Kidney (tissue), 14 donors: Measurements from ENCODE around the gene ARL9. TPM values are rescaled to one million over a fixed set of nuclear protein-coding genes. Genes with fewer than 3 reads are reported as not detected.

Source experiments
- DNase-seq, 5 donors: peaks; one replicate each; pipeline ENCODE4 v3.0.0-alpha.2; 2013 to 2020
- FAIRE-seq: peaks from 2 replicates; lab custom pipeline; 2012; peaks lifted over from hg19 to GRCh38; lab: Jason Lieb, UNC
- H3K27ac ChIP-seq, 2 donors: one replicate each; pipeline ENCODE4 v1.7.0; 2013; ENCODE audit warnings: low read depth in 2 of 2, low read length in 2 of 2, inconsistent platforms in 1 of 2
- H3K27me3 ChIP-seq: one replicate; pipeline ENCODE4 v1.7.1; 2013; ENCODE audit warnings: low read length, inconsistent platforms; ENCODE audit not compliant: control insufficient read depth, insufficient read depth
- H3K36me3 ChIP-seq, 3 donors: one replicate each; pipeline versions ENCODE4 v1.7.0 to v1.7.1; 2013; ENCODE audit warnings: low read length in 3 of 3, control low read depth in 1 of 3, inconsistent platforms in 1 of 3; ENCODE audit not compliant: insufficient read depth in 3 of 3, control insufficient read depth in 2 of 3
- H3K4me1 ChIP-seq, 3 donors: one replicate each; pipeline versions ENCODE4 v1.7.0 to v1.7.1; 2013; ENCODE audit warnings: low read length in 3 of 3, inconsistent platforms in 1 of 3, low read depth in 1 of 3; ENCODE audit not compliant: control insufficient read depth in 2 of 3, insufficient read depth in 2 of 3
- H3K4me3 ChIP-seq, 3 donors: one replicate each; pipeline versions ENCODE4 v1.7.0 to v1.8.1; 2013; ENCODE audit warnings: low read length in 3 of 3, control low read depth in 1 of 3, inconsistent platforms in 1 of 3
- H3K9ac ChIP-seq, 3 donors: one replicate each; pipeline versions ENCODE4 v1.7.0 to v1.7.1; 2013; ENCODE audit warnings: low read length in 3 of 3, control low read depth in 1 of 3, inconsistent platforms in 1 of 3
- H3K9me3 ChIP-seq, 3 donors: one replicate each; pipeline versions ENCODE4 v1.7.0 to v1.7.1; 2013; ENCODE audit warnings: low read length in 3 of 3, control low read depth in 1 of 3, inconsistent platforms in 1 of 3; ENCODE audit not compliant: control insufficient read depth in 2 of 3, insufficient read depth in 1 of 3
- intact Hi-C: fragments of 100-400 bp; cut with DNase I; formaldehyde crosslinking; loops from one replicate; pipeline ENCODE4 v1.11.1; 2022
- polyA plus RNA-seq: library from polyadenylated mRNA; stranded (reverse); fragments of 350-450 nt; fragmentation: Illumina TruSeq; extraction: RNeasy Lipid Tissue Mini Kit (QIAGEN cat#74804); gene quantifications from one replicate; pipeline ENCODE4 v1.2.3, GENCODE V29; 2014; ENCODE audit warnings: low read depth, low replicate concordance; ENCODE audit not compliant: insufficient read depth
- total RNA-seq: library from RNA; stranded (reverse); fragmentation: NEBNext Ultra II Directional; extraction: Animal tissue kit (Norgen Biotek cat#: 25700); gene quantifications from one replicate; pipeline ENCODE4 v1.2.1, GENCODE V29; 2021
- TF ChIP-seq, protein P1 (sequence below): IDR thresholded peaks from 3 replicates; pipeline ENCODE4 v1.5.1; 2012; ENCODE audit warnings: mild to moderate bottlenecking, moderate library complexity, borderline replicate concordance; ENCODE audit not compliant: insufficient read depth; ENCODE audit errors: extremely low read depth
- donor health status: control.
- donor health status: control.
- donor health status: control.
- donor health status: control.
- donor health status: control.
- donor health status: DM: yes; HTN: yes; CAD: no.
- donor health status: Normal renal cell carcinoma (clear cell type).

Gene ARL9
- total and polyA plus RNA-seq, 2 donors from 2014 or later: 0.19 to 0.26 TPM

DNA sequence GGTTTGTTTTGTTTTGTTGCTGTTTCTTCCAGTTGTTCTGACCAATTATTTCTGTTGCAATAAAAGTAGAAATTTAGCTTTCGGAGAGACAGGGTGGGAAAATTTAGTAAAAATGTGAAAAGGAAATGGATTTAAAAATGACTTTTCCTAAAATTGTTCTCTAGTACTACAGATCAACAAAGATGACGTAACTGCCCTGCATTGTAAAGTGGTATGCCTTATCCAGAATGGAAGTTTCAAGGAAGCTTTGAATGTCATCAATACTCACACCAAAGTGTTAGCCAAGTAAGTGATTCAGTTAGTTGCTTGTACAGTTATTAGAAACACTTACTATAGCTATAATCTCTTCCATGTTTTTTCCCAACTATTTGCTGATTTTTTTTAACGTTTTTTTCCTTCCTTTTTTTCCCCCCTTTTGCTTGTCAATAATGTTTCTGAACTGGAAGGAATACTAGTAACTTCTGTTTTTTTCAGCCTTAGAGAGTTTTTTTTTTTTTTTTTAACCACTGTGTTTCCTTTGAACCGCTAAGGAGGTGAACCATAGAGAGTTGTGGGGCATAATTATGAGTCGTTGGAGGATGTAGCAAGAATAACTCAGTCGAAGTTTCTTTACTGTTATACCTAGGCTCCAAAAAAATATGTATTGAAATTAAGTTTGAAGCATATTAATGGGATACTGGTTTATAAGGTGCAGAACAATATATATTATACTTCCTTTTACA lies 35.9 kb upstream of the ARL9 start:
- Histone ChIP-seq H3K4me1 (peaks cover 4 to 21% (median 8%) of the 10 kb centered on the region in 3 donors), H3K27ac (no peak overlapping the region), H3K4me3 (no peak overlapping the region), H3K27me3 (no peaks in the 10 kb centered on the region), H3K9ac (no peak overlapping the region), H3K36me3 (peaks cover 3 to 16% (median 13%) of the 10 kb centered on the region in 3 donors), H3K9me3 (no peaks in the 10 kb centered on the region)
- TF ChIP-seq, protein P1, sequence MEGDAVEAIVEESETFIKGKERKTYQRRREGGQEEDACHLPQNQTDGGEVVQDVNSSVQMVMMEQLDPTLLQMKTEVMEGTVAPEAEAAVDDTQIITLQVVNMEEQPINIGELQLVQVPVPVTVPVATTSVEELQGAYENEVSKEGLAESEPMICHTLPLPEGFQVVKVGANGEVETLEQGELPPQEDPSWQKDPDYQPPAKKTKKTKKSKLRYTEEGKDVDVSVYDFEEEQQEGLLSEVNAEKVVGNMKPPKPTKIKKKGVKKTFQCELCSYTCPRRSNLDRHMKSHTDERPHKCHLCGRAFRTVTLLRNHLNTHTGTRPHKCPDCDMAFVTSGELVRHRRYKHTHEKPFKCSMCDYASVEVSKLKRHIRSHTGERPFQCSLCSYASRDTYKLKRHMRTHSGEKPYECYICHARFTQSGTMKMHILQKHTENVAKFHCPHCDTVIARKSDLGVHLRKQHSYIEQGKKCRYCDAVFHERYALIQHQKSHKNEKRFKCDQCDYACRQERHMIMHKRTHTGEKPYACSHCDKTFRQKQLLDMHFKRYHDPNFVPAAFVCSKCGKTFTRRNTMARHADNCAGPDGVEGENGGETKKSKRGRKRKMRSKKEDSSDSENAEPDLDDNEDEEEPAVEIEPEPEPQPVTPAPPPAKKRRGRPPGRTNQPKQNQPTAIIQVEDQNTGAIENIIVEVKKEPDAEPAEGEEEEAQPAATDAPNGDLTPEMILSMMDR: no peak
- DNase-seq (no peak), FAIRE-seq (no peak)
- intact Hi-C loops: no loop called here

DNA sequence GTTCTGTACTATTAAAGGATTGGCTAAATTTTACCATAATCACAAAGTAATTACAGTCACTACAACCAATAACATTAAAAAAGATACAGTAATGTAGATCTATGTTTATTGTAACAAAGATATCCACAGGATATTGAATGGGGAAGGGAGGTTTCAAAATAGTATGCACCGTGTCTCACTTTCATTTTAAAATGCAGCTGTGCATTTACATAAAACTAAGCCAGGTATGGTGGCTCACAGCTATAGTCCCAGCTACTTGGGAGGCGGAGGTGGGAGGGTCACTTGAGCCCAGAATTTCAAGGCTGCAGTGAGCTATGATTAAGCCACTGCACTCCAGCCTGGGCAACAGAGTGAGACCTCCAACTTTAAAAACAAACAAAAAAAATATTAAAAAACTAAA lies 29.7 kb upstream of the ARL9 start:
- no peak overlapping the region for H3K9ac ChIP-seq
- intact Hi-C loops: no loop called here
- H3K4me1 ChIP-seq: no peaks in the 10 kb centered on the region
- H3K9me3 ChIP-seq: no peaks in the 10 kb centered on the region
- no peak for FAIRE-seq
- H3K27ac ChIP-seq: no peak overlapping the region
- no peaks in the 10 kb centered on the region for H3K27me3 ChIP-seq
- no peak for DNase-seq
- H3K4me3 ChIP-seq: no peak overlapping the region
- H3K36me3 ChIP-seq: peaks cover 5 to 44% (median 13%) of the 10 kb centered on the region in 3 donors
- TF ChIP-seq, protein P1: no peak

DNA sequence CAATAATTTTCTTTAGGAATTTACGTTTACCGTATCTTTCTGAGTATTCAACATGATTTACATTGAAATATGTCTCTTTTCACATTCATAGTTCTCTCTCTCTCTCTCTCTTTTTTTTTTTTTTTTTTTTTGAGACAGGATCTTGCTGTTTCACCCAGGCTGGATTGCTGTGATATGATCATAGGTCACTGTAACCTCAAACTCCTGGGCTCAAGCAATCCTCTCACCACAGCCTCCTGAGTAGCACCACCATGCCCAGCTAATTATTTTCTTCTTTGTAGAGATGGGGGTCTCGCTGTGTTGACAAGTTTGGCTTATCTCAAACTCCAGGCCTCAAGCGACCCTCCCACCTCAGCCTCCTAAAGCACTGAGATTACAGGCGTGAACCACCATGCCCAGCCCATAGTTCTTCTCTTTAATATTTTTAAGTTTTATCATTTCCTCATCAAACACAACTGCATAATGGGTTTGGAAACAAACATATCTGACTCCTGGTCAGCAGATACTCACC lies 28.3 kb upstream of the ARL9 start:
- H3K4me1 ChIP-seq: no peaks in the 10 kb centered on the region
- TF ChIP-seq, protein P1: no peak
- H3K27ac ChIP-seq: no peak overlapping the region
- H3K9me3 ChIP-seq: no peaks in the 10 kb centered on the region
- H3K27me3 ChIP-seq: no peaks in the 10 kb centered on the region
- DNase-seq: no peak
- FAIRE-seq: no peak
- intact Hi-C loops: no loop called here
- H3K4me3 ChIP-seq: no peak overlapping the region
- H3K9ac ChIP-seq: no peak overlapping the region
- H3K36me3 ChIP-seq: peaks cover 2 to 47% (median 6%) of the 10 kb centered on the region in 3 donors
